HFFc6 (cell line): ENCODE results near the gene ZNHIT6. TPM values are rescaled to one million over a fixed set of nuclear protein-coding genes. Genes with fewer than 3 reads are reported as not detected.
"Not testable (repeated sequence)": the region's sequence is repeated elsewhere in the genome, so short reads cannot be mapped to it uniquely, and the experiment has no call there.

ENCODE experiments used
- DNase-seq: peaks from one replicate; pipeline ENCODE4 v3.0.0-alpha.2; 2018
- H3K27ac Mint-ChIP-seq: 2 replicates; pipeline ENCODE4 v1.8.0; 2020; ENCODE audit warnings: mild to moderate bottlenecking, mixed read lengths
- H3K27me3 Mint-ChIP-seq: 2 replicates; pipeline ENCODE4 v1.8.0; 2021; ENCODE audit warnings: mild to moderate bottlenecking, moderate library complexity, mixed read lengths; ENCODE audit not compliant: insufficient read depth
- H3K36me3 Mint-ChIP-seq: 2 replicates; pipeline ENCODE4 v1.8.0; 2021; ENCODE audit warnings: low read depth, mixed read lengths
- H3K4me1 Mint-ChIP-seq: 2 replicates; pipeline ENCODE4 v1.8.0; 2020; ENCODE audit warnings: low read depth, mixed read lengths
- H3K4me3 Mint-ChIP-seq: 2 replicates; pipeline ENCODE4 v1.8.0; 2020; ENCODE audit warnings: mild to moderate bottlenecking, moderate library complexity, mixed read lengths
- H3K9me3 Mint-ChIP-seq: 2 replicates; pipeline ENCODE4 v1.8.0; 2020; ENCODE audit warnings: mild to moderate bottlenecking, mixed read lengths
- CTCF ChIP-seq: fragments of 200-600 bp; sonication (generic); IDR thresholded peaks from 2 replicates; pipeline ENCODE4 v1.5.0; 2021; ENCODE audit warnings: antibody characterized with exemption, mild to moderate bottlenecking
- total RNA-seq, 6 experiments: library from RNA; stranded (reverse); fragmentation: NEBNext Ultra II Directional; extraction: Animal tissue kit (Norgen Biotek cat#: 25700); gene quantifications; 2 replicates in 1 of 6; 3 replicates in 5 of 6; pipeline ENCODE4 v1.2.3, GENCODE V29; 2021

ZNHIT6 gene
- total RNA-seq, 6 experiments from 2014 or later: 21.5 to 25.9 (median 23.6) TPM

- no peak for DNase-seq
- TF ChIP-seq CTCF: no peak
- Mint-ChIP-seq H3K4me3 (no peak overlapping the region), H3K4me1 (peaks cover 14% of the 10 kb centered on the region), H3K27ac (no peak overlapping the region), H3K36me3 (peaks cover 56% of the 10 kb centered on the region), H3K27me3 (no peaks in the 10 kb centered on the region), H3K9me3 (peaks cover 16% of the 10 kb centered on the region)
Measured at GRCh38 chr1:85649591-85649990, 58.6 kb downstream of the ZNHIT6 start.

DNA sequence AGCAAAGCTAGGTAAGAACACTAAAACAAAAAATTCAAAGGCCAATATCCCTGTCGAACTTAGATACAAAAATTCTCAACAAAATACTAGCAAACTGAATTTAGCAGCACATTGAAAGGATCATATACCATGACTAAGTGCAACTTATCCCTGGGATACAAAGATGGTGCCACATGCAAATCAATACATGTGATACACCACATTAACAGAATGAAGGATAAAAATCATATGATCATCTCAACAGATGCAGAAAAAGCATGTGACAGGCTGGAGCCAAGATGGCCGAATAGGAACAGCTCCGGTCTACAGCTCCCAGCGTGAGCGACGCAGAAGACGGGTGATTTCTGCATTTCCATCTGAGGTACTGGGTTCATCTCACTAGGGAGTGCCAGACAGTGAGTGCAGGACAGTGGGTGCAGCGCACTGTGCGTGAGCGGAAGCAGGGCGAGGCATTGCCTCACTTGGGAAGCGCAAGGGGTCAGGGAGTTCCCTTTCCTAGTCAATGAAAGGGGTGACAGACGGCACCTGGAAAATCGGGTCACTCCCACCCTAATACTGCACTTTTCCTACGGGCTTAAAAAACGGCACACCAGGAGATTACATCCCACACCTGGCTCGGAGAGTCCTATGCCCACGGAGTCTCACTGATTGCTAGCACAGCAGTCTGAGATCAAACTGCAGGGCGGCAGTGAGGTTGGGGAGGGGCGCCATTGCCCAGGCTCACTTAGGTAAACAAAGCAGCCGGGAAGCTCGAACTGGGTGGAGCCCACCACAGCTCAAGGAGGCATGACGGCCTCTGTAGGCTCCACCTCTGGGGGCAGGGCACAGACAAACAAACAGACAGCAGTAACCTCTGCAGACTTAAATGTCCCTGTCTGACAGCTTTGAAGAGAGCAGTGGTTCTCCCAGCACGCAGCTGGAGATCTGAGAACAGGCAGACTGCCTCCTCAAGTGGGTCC, 66.4 kb downstream of the ZNHIT6 start:
- not testable (repeated sequence) for H3K4me1 Mint-ChIP-seq, H3K4me3 Mint-ChIP-seq, H3K27me3 Mint-ChIP-seq, H3K27ac Mint-ChIP-seq, DNase-seq
- Mint-ChIP-seq H3K36me3 (peaks cover 58% of the 10 kb centered on the region), H3K9me3 (peaks cover 33% of the 10 kb centered on the region)

DNA sequence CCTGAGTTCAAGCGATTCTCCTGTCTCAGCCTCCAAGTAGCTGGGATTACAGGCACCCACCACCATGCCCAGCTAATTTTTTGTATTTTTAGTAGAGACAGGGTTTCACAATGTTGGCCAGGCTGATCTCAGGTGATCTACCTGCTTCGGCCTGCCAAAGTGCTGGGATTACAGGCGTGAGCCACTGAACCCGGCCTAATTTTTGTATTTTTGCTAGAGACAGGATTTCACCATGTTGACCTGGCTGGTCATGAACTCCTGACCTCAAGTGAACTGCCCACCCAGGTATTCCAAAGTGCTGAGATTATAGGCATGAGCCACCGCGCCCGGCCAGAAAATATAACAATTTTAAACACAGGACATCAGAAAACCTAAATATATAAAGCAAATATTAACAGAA, 68.3 kb downstream of the ZNHIT6 start:
- Mint-ChIP-seq H3K36me3 (peaks cover 68% of the 10 kb centered on the region), H3K9me3 (peaks cover 35% of the 10 kb centered on the region)
- not testable (repeated sequence) for H3K27ac Mint-ChIP-seq, H3K4me3 Mint-ChIP-seq, H3K4me1 Mint-ChIP-seq, H3K27me3 Mint-ChIP-seq, DNase-seq

- Mint-ChIP-seq H3K4me1 (no peaks in the 10 kb centered on the region), H3K4me3 (no peak overlapping the region), H3K9me3 (peaks cover 29% of the 10 kb centered on the region), H3K27ac (no peak overlapping the region), H3K36me3 (peaks cover 67% of the 10 kb centered on the region), H3K27me3 (peaks cover 1% of the 10 kb centered on the region)
- no peak for DNase-seq
- TF ChIP-seq CTCF: no peak
Measured at GRCh38 chr1:85638412-85638811, 69.8 kb downstream of the ZNHIT6 start.

DNA sequence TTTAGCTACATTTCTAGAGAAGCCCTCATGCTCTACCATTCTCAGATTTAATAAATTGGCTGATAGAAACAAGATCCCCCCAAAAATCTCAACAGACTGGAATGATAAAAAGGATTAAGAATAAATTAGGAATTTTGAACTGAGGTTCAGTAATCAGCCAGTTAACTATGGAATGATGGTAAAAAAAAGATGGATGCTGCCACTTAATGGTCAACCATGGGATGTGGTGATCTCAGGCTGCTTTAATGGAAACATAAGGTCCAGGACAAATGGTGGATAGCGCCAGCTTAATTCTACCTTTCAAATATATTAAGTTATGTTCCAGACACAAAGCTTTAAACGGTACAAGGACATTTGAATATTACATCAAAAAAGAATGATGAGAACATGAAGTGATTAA, 77.7 kb downstream of the ZNHIT6 start:
- Mint-ChIP-seq H3K27ac (peak overlapping the region; percentile 17; the same call in 1 of the 2 replicates), H3K27me3 (no peaks in the 10 kb centered on the region; the same call in 1 of the 2 replicates), H3K4me1 (peaks cover 43% of the 10 kb centered on the region), H3K36me3 (peaks cover 26% of the 10 kb centered on the region), H3K4me3 (no peak overlapping the region), H3K9me3 (no peaks in the 10 kb centered on the region)
- TF ChIP-seq CTCF: no peak
- DNase-seq: no peak

DNA sequence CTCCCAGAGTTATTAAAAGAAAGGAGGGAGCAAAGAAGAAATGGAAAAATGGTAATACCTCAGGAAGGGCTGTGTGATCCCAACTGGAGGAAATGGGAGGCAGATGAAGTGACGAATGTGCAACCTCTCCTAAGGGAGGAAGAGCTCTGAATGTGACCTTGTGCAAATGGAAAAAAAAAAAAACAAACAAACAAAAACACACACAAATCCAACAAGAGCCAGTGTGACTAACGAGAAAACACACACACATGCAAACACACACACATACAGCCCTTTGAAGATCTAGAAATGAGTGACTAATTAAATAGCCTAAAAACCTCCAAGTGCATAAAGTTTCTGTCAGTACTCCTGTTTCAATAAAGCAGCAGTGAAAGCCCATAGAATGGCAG, 78.7 kb downstream of the ZNHIT6 start:
- no peaks in the 10 kb centered on the region; the same call in 1 of the 2 replicates for H3K27me3 Mint-ChIP-seq
- DNase-seq: no peak
- H3K9me3 Mint-ChIP-seq: no peaks in the 10 kb centered on the region
- H3K36me3 Mint-ChIP-seq: peaks cover 22% of the 10 kb centered on the region
- peaks cover 43% of the 10 kb centered on the region for H3K4me1 Mint-ChIP-seq
- peak overlapping the region; percentile 96 for H3K27ac Mint-ChIP-seq
- no peak for TF ChIP-seq CTCF
- peak overlapping the region; percentile 82 for H3K4me3 Mint-ChIP-seq
